ENCODE data around the gene XRN2. TPM values are rescaled to one million over a fixed set of nuclear protein-coding genes. Genes with fewer than 3 reads are reported as not detected.

Gene XRN2
- total RNA-seq, 1 donor, result 97.1 TPM

DNA sequence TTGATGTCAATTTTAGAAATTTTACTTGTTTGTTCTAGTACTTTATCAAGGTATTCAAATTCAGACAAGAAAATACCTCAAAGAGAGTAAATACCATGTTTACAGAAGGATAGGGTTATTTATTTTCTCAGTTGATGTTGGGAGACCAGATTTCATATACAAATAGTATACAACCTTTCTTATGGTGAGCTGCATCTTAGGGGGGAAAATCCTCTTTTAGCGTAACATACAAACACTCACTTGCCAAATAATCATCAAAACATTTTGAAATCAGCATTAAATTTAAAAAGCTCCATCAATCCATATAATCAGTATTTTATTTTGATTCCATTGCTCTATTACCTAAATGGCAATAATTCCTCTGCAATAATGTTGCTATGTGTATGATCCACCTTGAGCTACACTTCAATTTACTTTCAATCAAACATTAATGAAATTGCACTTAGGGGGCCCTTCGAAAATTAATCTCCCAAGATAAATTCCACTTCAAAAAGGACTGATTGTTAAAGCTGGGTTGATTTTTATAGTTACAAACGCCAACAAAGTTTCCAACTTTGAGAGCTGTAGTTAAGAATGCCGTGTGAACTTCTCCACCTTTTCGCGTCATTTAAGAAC, 92.0 kb downstream of the XRN2 start:
- no peak overlapping the region for H3K4me3 ChIP-seq (ENCODE audit: low read depth, low read length)
- no peak for DNase-seq (ENCODE audit: low read depth)
- TF ChIP-seq, protein P1, sequence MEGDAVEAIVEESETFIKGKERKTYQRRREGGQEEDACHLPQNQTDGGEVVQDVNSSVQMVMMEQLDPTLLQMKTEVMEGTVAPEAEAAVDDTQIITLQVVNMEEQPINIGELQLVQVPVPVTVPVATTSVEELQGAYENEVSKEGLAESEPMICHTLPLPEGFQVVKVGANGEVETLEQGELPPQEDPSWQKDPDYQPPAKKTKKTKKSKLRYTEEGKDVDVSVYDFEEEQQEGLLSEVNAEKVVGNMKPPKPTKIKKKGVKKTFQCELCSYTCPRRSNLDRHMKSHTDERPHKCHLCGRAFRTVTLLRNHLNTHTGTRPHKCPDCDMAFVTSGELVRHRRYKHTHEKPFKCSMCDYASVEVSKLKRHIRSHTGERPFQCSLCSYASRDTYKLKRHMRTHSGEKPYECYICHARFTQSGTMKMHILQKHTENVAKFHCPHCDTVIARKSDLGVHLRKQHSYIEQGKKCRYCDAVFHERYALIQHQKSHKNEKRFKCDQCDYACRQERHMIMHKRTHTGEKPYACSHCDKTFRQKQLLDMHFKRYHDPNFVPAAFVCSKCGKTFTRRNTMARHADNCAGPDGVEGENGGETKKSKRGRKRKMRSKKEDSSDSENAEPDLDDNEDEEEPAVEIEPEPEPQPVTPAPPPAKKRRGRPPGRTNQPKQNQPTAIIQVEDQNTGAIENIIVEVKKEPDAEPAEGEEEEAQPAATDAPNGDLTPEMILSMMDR (IDR thresholded peaks at IDR 0.05; ENCODE audit: insufficient read depth, low read length), result no peak

DNA sequence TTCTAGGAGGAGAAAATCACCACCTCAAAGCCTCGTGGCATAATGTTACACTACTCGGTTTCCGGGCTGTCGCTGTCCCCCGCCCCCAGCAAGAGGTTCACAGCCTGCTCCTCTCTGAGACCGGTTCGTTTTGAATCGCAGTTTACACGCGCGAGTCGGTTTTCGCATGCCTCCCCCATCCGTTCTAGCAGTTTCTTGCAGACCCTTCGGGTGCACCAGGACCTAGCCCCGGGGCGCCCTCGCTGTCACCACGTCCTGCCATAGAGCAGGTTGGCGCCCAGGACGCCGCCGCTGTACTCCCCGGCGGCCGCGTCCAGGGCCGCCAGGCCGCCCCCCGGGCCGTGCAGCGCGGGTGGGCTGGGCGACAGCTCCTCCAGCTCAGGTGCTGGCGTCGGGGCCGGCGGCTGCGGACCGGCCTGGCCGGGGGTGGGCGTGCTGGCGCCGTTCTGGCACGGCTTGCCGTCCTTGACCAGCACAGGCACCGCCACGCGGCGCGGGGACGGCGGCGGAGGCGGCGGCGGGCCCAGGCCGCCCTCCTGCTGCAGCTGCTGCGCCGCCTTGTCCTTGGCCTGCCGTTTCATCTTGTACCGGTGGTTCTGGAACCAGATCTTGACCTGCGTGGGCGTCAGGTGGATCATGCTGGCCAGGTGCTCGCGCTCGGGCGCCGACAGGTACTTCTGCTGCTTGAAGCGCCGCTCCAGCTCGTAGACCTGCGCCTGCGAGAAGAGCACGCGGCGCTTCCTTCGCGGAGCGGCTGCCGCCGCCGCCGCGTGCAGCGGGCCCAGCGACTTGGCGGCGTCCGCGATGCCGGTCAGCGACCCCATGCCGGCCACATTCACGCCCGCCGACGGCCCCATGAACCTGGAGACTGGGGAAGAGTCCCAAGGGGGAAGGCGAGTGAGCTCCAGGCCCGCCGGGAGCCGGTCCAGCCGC, 92.8 kb downstream of the XRN2 start:
- H3K4me3 ChIP-seq (ENCODE audit: low read depth, low read length), result no peak overlapping the region

DNA sequence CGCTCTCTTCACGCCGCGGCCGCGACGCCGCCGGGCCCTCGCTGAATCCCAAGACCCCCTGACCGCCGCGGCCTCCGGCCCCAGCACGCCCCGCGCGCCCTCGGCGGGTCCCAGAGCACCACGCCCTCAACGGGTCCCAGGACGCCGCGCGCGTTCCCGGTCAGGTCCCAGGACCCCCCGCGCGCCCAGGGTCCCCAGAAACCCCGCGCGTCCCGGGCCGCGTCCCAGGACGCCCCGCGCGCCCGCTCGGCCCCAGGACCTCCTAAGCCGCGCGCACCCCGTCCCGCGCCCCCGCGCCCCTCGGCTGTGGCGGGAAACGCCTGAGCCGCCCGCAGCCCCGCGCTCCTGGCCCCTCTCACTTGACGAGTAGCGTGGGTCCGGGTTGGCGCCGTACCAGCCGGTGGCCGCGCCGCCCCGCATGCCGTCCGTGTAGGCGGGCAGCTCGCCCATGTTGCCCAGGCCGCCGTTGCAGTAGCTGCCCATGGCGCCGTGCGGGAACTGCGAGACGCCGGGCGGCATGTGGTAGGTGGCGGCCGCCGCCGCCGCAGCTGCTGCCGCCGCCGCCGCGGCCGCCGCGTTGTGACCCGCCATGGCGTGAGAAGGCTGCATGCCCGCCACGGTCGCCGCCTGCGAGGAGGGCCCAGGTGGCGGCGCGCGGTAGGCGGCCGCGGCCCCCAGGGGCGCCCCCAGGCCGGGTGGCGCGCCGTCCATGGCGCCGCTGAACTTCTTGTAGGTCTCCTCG, 93.6 kb downstream of the XRN2 start:
- no peak for DNase-seq (ENCODE audit: low read depth)
- H3K4me3 ChIP-seq (ENCODE audit: low read depth, low read length), result no peak overlapping the region
- TF ChIP-seq, protein P1 (IDR thresholded peaks at IDR 0.05; ENCODE audit: insufficient read depth, low read length), result no peak

More for the DNA sequence above, 92.8 kb downstream of the XRN2 start:
- TF ChIP-seq, protein P1 (IDR thresholded peaks at IDR 0.05; ENCODE audit: insufficient read depth, low read length), result no peak
- no peak for DNase-seq (ENCODE audit: low read depth)

DNA sequence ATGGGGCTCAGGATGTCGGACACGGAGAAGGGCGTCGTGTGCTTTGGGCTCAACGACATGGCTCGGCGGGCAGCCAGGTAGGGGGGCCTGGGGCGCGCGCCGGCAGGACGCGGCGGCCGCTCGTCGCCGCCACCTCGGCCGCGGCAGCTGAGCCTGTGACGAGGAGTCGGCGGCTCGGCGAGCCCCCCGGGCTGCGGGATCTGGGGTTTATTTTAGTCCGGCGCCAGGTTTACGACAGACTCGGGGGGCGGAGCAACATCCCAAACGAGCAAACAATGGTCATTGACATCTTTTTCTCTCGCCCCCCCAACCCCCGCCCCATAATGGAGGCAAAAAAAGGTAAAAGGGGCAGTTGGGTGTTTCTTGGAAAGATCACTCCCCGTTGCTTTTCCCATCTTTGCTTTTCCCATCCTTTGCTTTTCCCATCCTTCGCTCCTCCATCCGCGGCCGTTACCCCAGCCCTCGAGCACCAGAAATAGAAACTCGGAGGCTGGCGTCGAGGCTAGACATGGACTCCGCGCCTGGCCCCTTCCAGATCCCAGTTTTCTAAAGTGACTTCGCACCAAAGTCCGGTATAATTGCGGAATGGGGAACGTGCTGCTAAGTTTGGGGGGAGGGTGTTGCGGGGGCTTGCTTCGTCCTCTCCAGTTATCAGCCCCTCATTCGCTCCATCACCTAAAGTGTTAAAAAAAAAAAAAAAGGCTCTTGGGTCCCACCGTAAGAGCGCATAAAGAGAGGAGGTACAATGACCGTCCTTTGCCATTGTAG, 94.4 kb downstream of the XRN2 start, which contains the start of gene NKX2-4:
NKX2-4 (minus strand) TSS at position 186 of the 768 bp plus-strand sequence; CDS start at position 59, 127 bp downstream.
- no peak for DNase-seq (ENCODE audit: low read depth)
- TF ChIP-seq, protein P1 (IDR thresholded peaks at IDR 0.05; ENCODE audit: insufficient read depth, low read length), result no peak
- no peak within 1 kb of the TSS for H3K4me3 ChIP-seq (ENCODE audit: low read depth, low read length)

DNA sequence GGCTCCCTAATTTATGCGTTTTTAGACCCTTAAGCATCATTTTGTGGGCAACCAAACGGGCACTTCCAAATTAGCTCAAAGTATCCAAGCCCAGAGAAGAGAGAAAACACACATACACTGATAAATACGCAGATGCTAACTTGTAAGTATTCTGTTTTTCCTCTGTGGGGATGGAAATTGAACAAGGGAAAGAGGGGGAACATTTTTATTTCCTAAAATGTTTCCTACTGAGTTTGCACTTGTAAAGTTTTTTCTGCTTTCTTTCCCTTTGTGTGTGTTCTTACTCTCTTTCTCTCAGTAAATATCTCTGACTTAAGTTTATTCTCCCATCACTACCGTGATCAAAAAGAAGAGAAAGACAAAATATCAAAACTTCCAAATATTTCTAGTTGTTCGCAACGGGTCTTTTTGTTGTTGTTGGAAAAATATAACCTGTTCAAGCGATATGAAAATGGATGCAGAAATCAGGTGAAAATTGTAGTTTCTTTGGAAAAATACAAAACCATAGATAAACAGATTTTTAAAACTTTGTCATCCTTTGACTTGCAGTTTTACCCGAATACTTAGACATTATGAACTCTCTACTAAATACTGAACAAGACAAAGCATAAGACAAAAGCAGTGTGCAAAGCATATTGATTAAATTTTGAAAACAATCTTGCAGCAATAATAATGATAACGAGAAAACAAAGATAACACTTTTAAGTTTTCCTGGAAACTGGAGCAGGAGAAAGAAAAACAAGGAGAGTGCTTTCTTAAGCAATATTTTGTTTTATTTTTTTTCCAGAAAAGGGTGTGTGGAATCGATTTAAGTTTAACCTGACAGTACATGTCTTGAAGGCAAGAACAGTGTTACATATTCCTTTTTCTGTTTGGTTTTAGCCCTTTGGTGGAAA, 95.2 kb downstream of the XRN2 start:
- TF ChIP-seq, protein P1 (IDR thresholded peaks at IDR 0.05; ENCODE audit: insufficient read depth, low read length), result no peak
- no peak overlapping the region for H3K4me3 ChIP-seq (ENCODE audit: low read depth, low read length)
- DNase-seq (ENCODE audit: low read depth), result no peak
